Endothelial cell of umbilical vein (primary cell): Measurements from ENCODE around the gene SLC28A1.

Experiments used
- EZH2 ChIP-seq: IDR thresholded peaks from 2 replicates; pipeline ENCODE4 v1.6.1; 2012; ENCODE audit warnings: borderline replicate concordance, low read depth, mild to moderate bottlenecking, moderate library complexity, low read length, inconsistent platforms; ENCODE audit not compliant: severe bottlenecking
- FOS ChIP-seq: IDR thresholded peaks from 2 replicates; pipeline ENCODE4 v1.6.1; 2011; ENCODE audit warnings: mild to moderate bottlenecking, low read length, moderate library complexity, borderline replicate concordance; ENCODE audit not compliant: insufficient read depth
- POLR2A ChIP-seq: IDR thresholded peaks from 2 replicates; pipeline ENCODE4 v1.6.1; 2012; ENCODE audit warnings: low read depth, mild to moderate bottlenecking, control low read depth, low read length
- POLR2AphosphoS5 ChIP-seq: IDR thresholded peaks from 2 replicates; pipeline ENCODE4 v1.6.1; 2012; ENCODE audit warnings: low read depth, mild to moderate bottlenecking, control low read depth, low read length, moderate library complexity; ENCODE audit not compliant: insufficient read depth
- TF ChIP-seq, protein P1 (sequence below), 2 donors: IDR thresholded peaks; 1 replicate in 1 of 2; 2 replicates in 1 of 2; pipeline ENCODE4 v1.5.1; 2011; ENCODE audit warnings: low read length in 2 of 2, mild to moderate bottlenecking in 2 of 2, moderate library complexity in 2 of 2, control low read depth in 1 of 2, inconsistent platforms in 1 of 2, low read depth in 1 of 2; ENCODE audit not compliant: insufficient read depth in 1 of 2; ENCODE audit errors: extremely low read depth in 1 of 2

DNA sequence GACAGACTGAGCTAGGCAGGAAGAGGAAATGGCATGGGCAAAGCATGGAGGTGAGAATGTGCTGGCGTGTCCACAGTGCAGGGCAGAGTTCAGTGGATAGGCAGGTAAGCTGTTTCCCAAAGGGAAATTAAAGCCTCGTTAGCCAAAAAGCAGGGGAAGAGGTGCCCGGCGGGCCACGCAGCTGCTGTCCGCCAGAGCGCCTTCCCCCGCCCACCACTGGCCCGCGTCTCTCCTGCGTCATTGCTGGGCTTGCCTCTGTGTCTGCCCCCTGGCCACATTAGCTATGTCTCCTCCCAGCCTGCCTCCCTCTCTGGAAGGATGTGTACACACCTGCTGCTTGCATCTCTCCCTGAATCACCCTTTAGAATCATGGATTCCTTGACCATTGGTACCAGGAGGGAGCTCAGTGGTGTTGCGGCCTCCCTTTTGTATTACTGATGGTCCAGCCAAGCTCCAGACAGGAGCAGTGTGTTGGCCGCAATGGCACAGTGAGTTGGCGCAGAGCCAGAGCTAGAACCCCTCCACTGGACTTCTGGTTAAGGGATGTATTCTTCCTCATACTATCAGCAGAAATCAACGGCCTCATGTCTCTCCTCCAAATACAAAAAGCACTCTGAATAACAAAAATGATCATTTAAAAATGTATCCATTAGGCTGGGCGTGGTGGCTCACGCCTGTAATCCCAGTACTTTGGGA lies 26.6 kb downstream of the SLC28A1 start:
- TF ChIP-seq POLR2A: no peak
- TF ChIP-seq, protein P1, sequence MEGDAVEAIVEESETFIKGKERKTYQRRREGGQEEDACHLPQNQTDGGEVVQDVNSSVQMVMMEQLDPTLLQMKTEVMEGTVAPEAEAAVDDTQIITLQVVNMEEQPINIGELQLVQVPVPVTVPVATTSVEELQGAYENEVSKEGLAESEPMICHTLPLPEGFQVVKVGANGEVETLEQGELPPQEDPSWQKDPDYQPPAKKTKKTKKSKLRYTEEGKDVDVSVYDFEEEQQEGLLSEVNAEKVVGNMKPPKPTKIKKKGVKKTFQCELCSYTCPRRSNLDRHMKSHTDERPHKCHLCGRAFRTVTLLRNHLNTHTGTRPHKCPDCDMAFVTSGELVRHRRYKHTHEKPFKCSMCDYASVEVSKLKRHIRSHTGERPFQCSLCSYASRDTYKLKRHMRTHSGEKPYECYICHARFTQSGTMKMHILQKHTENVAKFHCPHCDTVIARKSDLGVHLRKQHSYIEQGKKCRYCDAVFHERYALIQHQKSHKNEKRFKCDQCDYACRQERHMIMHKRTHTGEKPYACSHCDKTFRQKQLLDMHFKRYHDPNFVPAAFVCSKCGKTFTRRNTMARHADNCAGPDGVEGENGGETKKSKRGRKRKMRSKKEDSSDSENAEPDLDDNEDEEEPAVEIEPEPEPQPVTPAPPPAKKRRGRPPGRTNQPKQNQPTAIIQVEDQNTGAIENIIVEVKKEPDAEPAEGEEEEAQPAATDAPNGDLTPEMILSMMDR (IDR thresholded peaks at IDR 0.05; ENCODE audit: extremely low read depth in 1 of 2, insufficient read depth in 1 of 2, low read depth in 1 of 2, low read length in 2 of 2): no peak
- no peak for TF ChIP-seq POLR2AphosphoS5
- TF ChIP-seq FOS: no peak
- no peak for TF ChIP-seq EZH2
